Measurements from ENCODE around the gene GATB. TPM values are rescaled to one million over a fixed set of nuclear protein-coding genes. Genes with fewer than 3 reads are reported as not detected.

The GATB gene
- total RNA-seq, 1 donor from 2014 or later, result 24.5 TPM

DNA sequence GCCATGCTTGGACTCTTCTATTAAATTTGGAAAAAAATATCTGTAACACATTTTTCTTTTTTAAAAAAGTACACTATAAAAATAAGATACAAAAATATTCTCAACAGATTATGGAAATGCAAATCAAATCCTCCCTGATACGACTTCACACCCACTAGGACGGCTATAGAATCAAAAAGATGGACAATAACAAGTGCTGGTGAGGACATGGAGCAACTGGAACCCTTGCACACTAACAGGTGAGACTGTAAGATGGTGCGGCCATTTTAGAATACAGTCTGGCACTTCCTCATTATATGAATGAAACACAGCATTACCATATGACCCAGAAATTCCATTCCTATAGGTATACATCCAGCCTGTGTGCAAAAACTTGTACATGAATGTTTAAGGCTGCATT lies 83.6 kb downstream of the GATB start:
- no peak overlapping the region for H3K4me3 Mint-ChIP-seq (ENCODE audit: unreplicated experiment)
- peaks cover 33% of the 10 kb centered on the region for H3K4me1 Mint-ChIP-seq (ENCODE audit: low read depth, unreplicated experiment)
- no peak overlapping the region for H3K27ac Mint-ChIP-seq (ENCODE audit: unreplicated experiment)
- H3K27me3 Mint-ChIP-seq (ENCODE audit: unreplicated experiment), result no peaks in the 10 kb centered on the region
- H3K36me3 Mint-ChIP-seq (ENCODE audit: unreplicated experiment), result no peaks in the 10 kb centered on the region
- peaks cover 1% of the 10 kb centered on the region for H3K9me3 Mint-ChIP-seq (ENCODE audit: unreplicated experiment)
- TF ChIP-seq, protein P1, sequence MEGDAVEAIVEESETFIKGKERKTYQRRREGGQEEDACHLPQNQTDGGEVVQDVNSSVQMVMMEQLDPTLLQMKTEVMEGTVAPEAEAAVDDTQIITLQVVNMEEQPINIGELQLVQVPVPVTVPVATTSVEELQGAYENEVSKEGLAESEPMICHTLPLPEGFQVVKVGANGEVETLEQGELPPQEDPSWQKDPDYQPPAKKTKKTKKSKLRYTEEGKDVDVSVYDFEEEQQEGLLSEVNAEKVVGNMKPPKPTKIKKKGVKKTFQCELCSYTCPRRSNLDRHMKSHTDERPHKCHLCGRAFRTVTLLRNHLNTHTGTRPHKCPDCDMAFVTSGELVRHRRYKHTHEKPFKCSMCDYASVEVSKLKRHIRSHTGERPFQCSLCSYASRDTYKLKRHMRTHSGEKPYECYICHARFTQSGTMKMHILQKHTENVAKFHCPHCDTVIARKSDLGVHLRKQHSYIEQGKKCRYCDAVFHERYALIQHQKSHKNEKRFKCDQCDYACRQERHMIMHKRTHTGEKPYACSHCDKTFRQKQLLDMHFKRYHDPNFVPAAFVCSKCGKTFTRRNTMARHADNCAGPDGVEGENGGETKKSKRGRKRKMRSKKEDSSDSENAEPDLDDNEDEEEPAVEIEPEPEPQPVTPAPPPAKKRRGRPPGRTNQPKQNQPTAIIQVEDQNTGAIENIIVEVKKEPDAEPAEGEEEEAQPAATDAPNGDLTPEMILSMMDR (IDR thresholded peaks at IDR 0.05; ENCODE audit: partially characterized antibody, unreplicated experiment), result no peak
- DNase-seq, result no peak

DNA sequence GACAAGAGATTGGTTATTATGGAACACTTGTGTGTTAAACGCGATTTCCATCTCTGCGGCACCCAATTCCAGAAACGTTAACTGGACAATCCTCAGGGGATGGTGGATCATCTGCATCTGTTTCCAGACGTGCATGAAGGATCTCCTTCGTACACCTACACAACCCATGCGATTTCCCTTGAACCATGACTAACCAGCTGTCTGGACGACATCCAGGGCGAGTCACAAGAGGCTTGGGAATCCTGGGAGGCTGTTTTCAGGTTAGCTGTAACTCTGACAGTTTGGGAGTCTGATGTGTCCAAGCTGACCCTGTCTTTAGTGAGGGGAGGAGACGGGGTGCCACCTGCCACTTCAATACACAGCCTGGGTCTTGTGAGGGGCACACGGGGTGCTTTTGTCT lies 84.5 kb downstream of the GATB start:
- H3K9me3 Mint-ChIP-seq (ENCODE audit: unreplicated experiment), result peaks cover 1% of the 10 kb centered on the region
- no peaks in the 10 kb centered on the region for H3K27me3 Mint-ChIP-seq (ENCODE audit: unreplicated experiment)
- H3K36me3 Mint-ChIP-seq (ENCODE audit: unreplicated experiment), result no peaks in the 10 kb centered on the region
- no peak for DNase-seq
- peaks cover 33% of the 10 kb centered on the region for H3K4me1 Mint-ChIP-seq (ENCODE audit: low read depth, unreplicated experiment)
- H3K27ac Mint-ChIP-seq (ENCODE audit: unreplicated experiment), result peak overlapping the region; percentile 72
- H3K4me3 Mint-ChIP-seq (ENCODE audit: unreplicated experiment), result no peak overlapping the region
- TF ChIP-seq, protein P1 (IDR thresholded peaks at IDR 0.05; ENCODE audit: partially characterized antibody, unreplicated experiment), result no peak

DNA sequence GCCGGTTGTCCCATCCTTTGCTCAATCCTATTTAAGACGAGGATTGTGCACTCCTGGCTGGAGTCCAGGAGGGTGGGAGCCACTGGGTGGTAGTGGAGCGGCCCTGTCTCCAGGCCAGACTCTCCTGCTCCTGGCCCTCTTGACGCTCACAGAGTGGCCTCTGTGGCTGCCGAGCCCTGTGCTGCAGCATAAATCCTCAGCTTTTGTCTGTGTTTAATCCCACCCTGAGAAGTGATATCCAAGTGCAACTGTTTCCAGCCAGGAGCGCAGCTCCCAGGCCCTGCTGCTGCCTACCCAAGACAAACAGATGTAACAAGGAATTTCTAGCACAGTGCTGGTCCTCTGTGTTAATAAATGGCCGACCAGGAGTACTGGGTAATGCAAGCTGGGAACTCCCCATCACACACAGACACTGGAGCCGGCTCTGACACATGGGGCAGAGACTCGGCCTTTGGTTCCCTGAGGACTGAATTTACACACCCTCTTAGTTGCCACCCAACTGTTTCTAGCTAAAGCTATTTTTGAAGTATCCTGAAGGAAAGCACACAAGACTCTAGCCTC lies 85.3 kb downstream of the GATB start:
- H3K36me3 Mint-ChIP-seq (ENCODE audit: unreplicated experiment), result no peaks in the 10 kb centered on the region

DNA sequence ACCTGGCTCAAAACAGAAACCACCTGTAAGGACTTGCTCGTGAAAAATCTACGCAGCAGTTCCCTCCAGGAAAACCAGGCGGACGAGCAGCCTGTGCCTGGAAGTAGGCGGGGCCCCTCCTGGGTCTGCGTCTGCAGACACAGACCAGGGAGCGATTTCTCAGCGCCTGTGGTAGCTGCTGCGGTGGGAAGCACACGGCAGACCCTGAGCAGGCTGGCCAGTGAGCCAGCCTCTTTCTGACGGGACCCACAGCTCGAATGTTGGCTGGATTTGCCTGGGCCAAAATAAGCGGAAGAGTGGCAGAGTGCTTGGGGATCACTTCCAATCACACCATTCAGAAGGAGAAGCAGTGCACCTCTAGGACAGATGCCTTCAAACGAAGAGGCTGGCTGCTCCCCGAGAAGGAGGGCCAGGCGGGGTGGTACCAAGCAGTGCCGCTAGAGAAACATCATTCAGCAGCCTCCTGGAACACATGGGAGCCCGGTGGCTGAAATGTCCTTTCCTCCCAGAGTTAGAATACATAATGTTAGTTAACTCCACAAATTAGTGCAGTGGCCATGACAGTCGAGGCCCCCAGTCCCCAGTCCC lies 85.9 kb downstream of the GATB start:
- Mint-ChIP-seq H3K4me3 (ENCODE audit: unreplicated experiment) (peak overlapping the region; percentile 49), H3K27me3 (ENCODE audit: unreplicated experiment) (no peaks in the 10 kb centered on the region), H3K4me1 (ENCODE audit: low read depth, unreplicated experiment) (peaks cover 33% of the 10 kb centered on the region), H3K9me3 (ENCODE audit: unreplicated experiment) (peaks cover 1% of the 10 kb centered on the region), H3K27ac (ENCODE audit: unreplicated experiment) (peak overlapping the region; percentile 87), H3K36me3 (ENCODE audit: unreplicated experiment) (no peaks in the 10 kb centered on the region)
- DNase-seq, result peak; percentile 58
- TF ChIP-seq, protein P1 (IDR thresholded peaks at IDR 0.05; ENCODE audit: partially characterized antibody, unreplicated experiment), result no peak

More for the DNA sequence above, 85.3 kb downstream of the GATB start:
- no peak overlapping the region for H3K4me3 Mint-ChIP-seq (ENCODE audit: unreplicated experiment)
- peaks cover 1% of the 10 kb centered on the region for H3K9me3 Mint-ChIP-seq (ENCODE audit: unreplicated experiment)
- TF ChIP-seq, protein P1 (IDR thresholded peaks at IDR 0.05; ENCODE audit: partially characterized antibody, unreplicated experiment), result no peak
- no peaks in the 10 kb centered on the region for H3K27me3 Mint-ChIP-seq (ENCODE audit: unreplicated experiment)
- H3K4me1 Mint-ChIP-seq (ENCODE audit: low read depth, unreplicated experiment), result peaks cover 33% of the 10 kb centered on the region
- no peak for DNase-seq
- peak overlapping the region; percentile 87 for H3K27ac Mint-ChIP-seq (ENCODE audit: unreplicated experiment)

DNA sequence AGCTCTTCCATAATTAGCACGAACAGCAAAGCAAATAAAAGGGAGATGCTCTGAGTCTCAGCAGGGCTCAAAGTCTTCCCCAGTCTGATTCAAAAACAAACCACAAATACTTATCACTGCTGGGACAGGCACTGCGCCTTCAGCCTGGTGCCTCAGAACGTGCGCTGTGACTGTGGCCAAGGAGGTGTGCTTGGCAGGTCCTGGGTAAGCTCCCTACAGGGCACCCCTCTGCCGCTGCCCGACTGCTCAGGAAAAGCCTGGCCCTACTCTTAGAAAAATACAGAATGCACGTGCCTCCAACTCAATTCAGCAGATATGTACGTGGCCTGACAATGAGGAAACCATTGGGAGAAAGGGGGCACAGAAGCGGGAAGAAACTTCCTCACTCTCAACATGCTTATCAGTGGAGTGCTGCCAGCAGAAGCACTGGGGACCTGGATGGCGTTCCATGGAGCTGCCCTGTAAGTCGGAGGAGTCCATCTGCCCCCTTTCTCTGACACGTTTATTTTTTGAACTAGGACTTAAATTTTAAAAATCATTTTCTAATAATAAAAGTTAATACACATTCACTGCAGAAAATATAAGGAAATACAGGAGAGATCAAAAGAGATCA lies 86.8 kb downstream of the GATB start:
- no peak for DNase-seq
- Mint-ChIP-seq H3K27ac (ENCODE audit: unreplicated experiment) (no peak overlapping the region), H3K36me3 (ENCODE audit: unreplicated experiment) (no peaks in the 10 kb centered on the region), H3K4me3 (ENCODE audit: unreplicated experiment) (no peak overlapping the region), H3K4me1 (ENCODE audit: low read depth, unreplicated experiment) (peaks cover 40% of the 10 kb centered on the region), H3K27me3 (ENCODE audit: unreplicated experiment) (no peaks in the 10 kb centered on the region), H3K9me3 (ENCODE audit: unreplicated experiment) (peaks cover 1% of the 10 kb centered on the region)
- TF ChIP-seq, protein P1 (IDR thresholded peaks at IDR 0.05; ENCODE audit: partially characterized antibody, unreplicated experiment), result no peak

Measured in glutamatergic neuron (in vitro differentiated cells).